Gastroesophageal sphincter (tissue), 3 donors: Measurements from ENCODE around the gene IL4I1.

Experiments
- EP300 ChIP-seq: sonication (generic); formaldehyde crosslinking; IDR thresholded peaks from one replicate; pipeline ENCODE4 v1.6.1; 2017; ENCODE audit warnings: antibody characterized with exemption, mild to moderate bottlenecking
- POLR2A ChIP-seq, 2 donors: fragments of 450-650 bp; IDR thresholded peaks; one replicate each; pipeline ENCODE4 v1.6.1; 2017; ENCODE audit warnings: antibody characterized with exemption in 2 of 2, mild to moderate bottlenecking in 2 of 2, moderate library complexity in 1 of 2
- POLR2AphosphoS5 ChIP-seq: sonication (generic); formaldehyde crosslinking; IDR thresholded peaks from one replicate; pipeline ENCODE4 v1.6.1; 2017; ENCODE audit warnings: antibody characterized with exemption
- TF ChIP-seq, protein P1 (sequence below), 4 experiments: fragments of 200-600 bp in 2 of 4; fragments of 450-650 bp in 2 of 4; sonication (generic) in 1 of 4; IDR thresholded peaks; one replicate each; pipeline ENCODE4 v1.5.1; 2017 to 2019; ENCODE audit warnings: antibody characterized with exemption in 4 of 4, mild to moderate bottlenecking in 2 of 4, moderate library complexity in 2 of 4

DNA sequence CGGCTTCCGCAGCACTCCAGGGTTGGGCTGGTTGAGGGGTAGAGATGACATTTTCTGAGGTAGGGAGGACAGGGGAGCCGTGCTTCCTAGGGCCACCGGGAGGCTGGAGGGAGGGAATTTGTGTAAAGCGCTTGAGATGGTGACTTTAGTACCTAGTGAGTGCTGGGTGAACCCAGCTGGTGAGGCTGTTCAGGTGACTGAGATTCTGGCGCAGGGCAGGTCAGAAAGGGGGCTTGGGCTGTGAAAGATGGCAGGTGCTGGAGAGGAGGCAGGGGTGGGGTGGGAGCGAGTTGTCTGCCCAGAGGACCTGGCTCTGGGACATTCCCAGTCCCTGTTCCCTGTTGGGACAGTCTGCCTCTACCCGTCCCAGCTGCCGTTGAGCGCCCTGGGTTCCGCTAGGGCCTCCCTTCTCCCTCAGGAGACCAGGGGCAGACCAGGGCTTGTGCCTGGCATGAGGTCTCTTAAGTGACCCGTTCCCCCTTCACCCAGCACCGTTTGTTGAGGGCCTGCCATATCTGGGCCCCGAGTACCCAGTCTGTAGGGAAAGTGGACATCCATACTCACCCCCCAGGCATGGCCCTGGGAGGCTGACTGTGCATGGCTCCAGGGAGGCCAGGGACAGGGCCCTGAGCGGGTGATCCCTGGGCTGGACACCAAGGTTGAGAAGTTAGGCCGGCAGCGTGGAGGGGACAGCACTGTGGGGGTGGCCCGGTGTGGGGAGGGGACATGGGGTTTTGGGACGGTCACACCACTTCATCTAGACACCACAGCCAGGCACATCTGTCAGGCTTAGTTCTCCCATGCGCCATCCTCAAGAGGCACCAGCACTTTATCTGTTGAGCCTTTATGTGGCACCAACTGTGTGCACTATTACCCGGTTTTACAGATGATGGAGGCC is 40.8 kb downstream of the IL4I1 start:
- TF ChIP-seq, protein P1, sequence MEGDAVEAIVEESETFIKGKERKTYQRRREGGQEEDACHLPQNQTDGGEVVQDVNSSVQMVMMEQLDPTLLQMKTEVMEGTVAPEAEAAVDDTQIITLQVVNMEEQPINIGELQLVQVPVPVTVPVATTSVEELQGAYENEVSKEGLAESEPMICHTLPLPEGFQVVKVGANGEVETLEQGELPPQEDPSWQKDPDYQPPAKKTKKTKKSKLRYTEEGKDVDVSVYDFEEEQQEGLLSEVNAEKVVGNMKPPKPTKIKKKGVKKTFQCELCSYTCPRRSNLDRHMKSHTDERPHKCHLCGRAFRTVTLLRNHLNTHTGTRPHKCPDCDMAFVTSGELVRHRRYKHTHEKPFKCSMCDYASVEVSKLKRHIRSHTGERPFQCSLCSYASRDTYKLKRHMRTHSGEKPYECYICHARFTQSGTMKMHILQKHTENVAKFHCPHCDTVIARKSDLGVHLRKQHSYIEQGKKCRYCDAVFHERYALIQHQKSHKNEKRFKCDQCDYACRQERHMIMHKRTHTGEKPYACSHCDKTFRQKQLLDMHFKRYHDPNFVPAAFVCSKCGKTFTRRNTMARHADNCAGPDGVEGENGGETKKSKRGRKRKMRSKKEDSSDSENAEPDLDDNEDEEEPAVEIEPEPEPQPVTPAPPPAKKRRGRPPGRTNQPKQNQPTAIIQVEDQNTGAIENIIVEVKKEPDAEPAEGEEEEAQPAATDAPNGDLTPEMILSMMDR (IDR thresholded peaks at IDR 0.05), result no peak
- TF ChIP-seq POLR2A (IDR thresholded peaks at IDR 0.05) (no peak), POLR2AphosphoS5 (no peak), EP300 (no peak)
